H9 (cell line): Measurements from ENCODE around the gene ARSG. TPM values are rescaled to one million over a fixed set of nuclear protein-coding genes. Genes with fewer than 3 reads are reported as not detected.

Experiments
- DNase-seq: peaks from one replicate; pipeline ENCODE4 v3.0.0-alpha.2; 2017
- H2AFZ ChIP-seq: one replicate; pipeline ENCODE4 v1.6.1; 2013; ENCODE audit warnings: mild to moderate bottlenecking, low read length, control low read depth, moderate library complexity
- H2AK5ac ChIP-seq: 2 replicates; pipeline ENCODE4 v1.6.1; 2013; ENCODE audit warnings: low read length, control low read depth, mixed read lengths; ENCODE audit not compliant: insufficient read length
- H2BK120ac ChIP-seq: one replicate; pipeline ENCODE4 v1.6.1; 2013; ENCODE audit warnings: low read depth, mild to moderate bottlenecking, low read length, control low read depth, inconsistent platforms; ENCODE audit not compliant: poor library complexity, severe bottlenecking
- H2BK12ac ChIP-seq: 2 replicates; pipeline ENCODE4 v1.6.1; 2013; ENCODE audit warnings: low read length, control low read depth, mixed read lengths, low read depth; ENCODE audit not compliant: insufficient read length
- H2BK15ac ChIP-seq: 2 replicates; pipeline ENCODE4 v1.6.1; 2013; ENCODE audit warnings: low read depth, low read length, control low read depth
- H2BK20ac ChIP-seq: one replicate; pipeline ENCODE4 v1.6.1; 2013; ENCODE audit warnings: low read depth, mild to moderate bottlenecking, low read length, control low read depth, inconsistent platforms; ENCODE audit not compliant: poor library complexity, severe bottlenecking
- H2BK5ac ChIP-seq: 2 replicates; pipeline ENCODE4 v1.6.1; 2013; ENCODE audit warnings: low read length, control low read depth, mixed read lengths; ENCODE audit not compliant: insufficient read length
- H3K14ac ChIP-seq: 2 replicates; pipeline ENCODE4 v1.6.1; 2013; ENCODE audit warnings: low read length, control low read depth; ENCODE audit not compliant: insufficient read depth
- H3K18ac ChIP-seq: 2 replicates; pipeline ENCODE4 v1.6.1; 2013; ENCODE audit warnings: low read depth, mild to moderate bottlenecking, mixed read lengths, low read length, control low read depth; ENCODE audit not compliant: insufficient read length
- H3K23ac ChIP-seq: 2 replicates; pipeline ENCODE4 v1.6.1; 2013; ENCODE audit warnings: low read length, control low read depth, mixed read lengths, low read depth; ENCODE audit not compliant: insufficient read length
- H3K23me2 ChIP-seq: 2 replicates; pipeline ENCODE4 v1.6.1; 2013; ENCODE audit warnings: low read depth, mild to moderate bottlenecking, mixed read lengths, low read length, control low read depth; ENCODE audit not compliant: insufficient read length, poor library complexity, severe bottlenecking
- H3K27ac ChIP-seq: 2 replicates; pipeline ENCODE4 v1.5.1; 2013; ENCODE audit warnings: low read length, control low read depth, mixed read lengths, low read depth; ENCODE audit not compliant: insufficient read length
- H3K27me3 ChIP-seq: 2 replicates; pipeline ENCODE4 v1.6.1; 2013; ENCODE audit warnings: low read length, control low read depth, inconsistent platforms; ENCODE audit not compliant: insufficient read depth
- H3K4ac ChIP-seq: 2 replicates; pipeline ENCODE4 v1.6.1; 2013; ENCODE audit warnings: low read depth, mild to moderate bottlenecking, control low read depth, inconsistent platforms, low read length, moderate library complexity
- H3K4me1 ChIP-seq: 2 replicates; pipeline ENCODE4 v1.6.1; 2013; ENCODE audit warnings: low read length, control low read depth, inconsistent platforms; ENCODE audit not compliant: insufficient read depth
- H3K4me2 ChIP-seq: 2 replicates; pipeline ENCODE4 v1.6.1; 2013; ENCODE audit warnings: low read length, control low read depth, mixed read lengths; ENCODE audit not compliant: insufficient read length, insufficient read depth
- H3K56ac ChIP-seq: 2 replicates; pipeline ENCODE4 v1.6.1; 2013; ENCODE audit warnings: low read depth, mild to moderate bottlenecking, mixed read lengths, low read length, control low read depth; ENCODE audit not compliant: insufficient read length
- H3K79me1 ChIP-seq: 2 replicates; pipeline ENCODE4 v1.6.1; 2013; ENCODE audit warnings: low read depth, mild to moderate bottlenecking, moderate library complexity, low read length, control low read depth, inconsistent platforms; ENCODE audit not compliant: insufficient read depth, poor library complexity, severe bottlenecking
- H3K79me2 ChIP-seq: 2 replicates; pipeline ENCODE4 v1.6.1; 2013; ENCODE audit warnings: low read length, control low read depth, inconsistent platforms; ENCODE audit not compliant: insufficient read depth
- H3K9ac ChIP-seq: 2 replicates; pipeline ENCODE4 v1.6.1; 2013; ENCODE audit warnings: low read length, control low read depth, mixed read lengths; ENCODE audit not compliant: insufficient read length; ENCODE audit errors: extremely low read depth
- H3K9me3 ChIP-seq: one replicate; pipeline ENCODE4 v1.6.1; 2013; ENCODE audit warnings: low read depth, low read length, inconsistent platforms; ENCODE audit not compliant: control insufficient read depth
- H3T11ph ChIP-seq: one replicate; pipeline ENCODE4 v1.6.1; 2013; ENCODE audit warnings: mild to moderate bottlenecking, low read length, control low read depth, inconsistent platforms
- H4K20me1 ChIP-seq: one replicate; pipeline ENCODE4 v1.6.1; 2013; ENCODE audit not compliant: control insufficient read depth, insufficient read length, insufficient read depth
- H4K5ac ChIP-seq: 2 replicates; pipeline ENCODE4 v1.6.1; 2013; ENCODE audit warnings: low read depth, mild to moderate bottlenecking, mixed read lengths, low read length, control low read depth; ENCODE audit not compliant: insufficient read length
- H4K8ac ChIP-seq: replicated peaks from 2 replicates; pipeline ENCODE4 v1.6.1; 2013; ENCODE audit warnings: low read length, control low read depth, mixed read lengths, low read depth; ENCODE audit not compliant: insufficient read length
- H4K91ac ChIP-seq: 2 replicates; pipeline ENCODE4 v1.6.1; 2013; ENCODE audit warnings: low read depth, mild to moderate bottlenecking, moderate library complexity, mixed read lengths, low read length, control low read depth; ENCODE audit not compliant: insufficient read length
- H3K27ac Mint-ChIP-seq, 3 experiments: 2 replicates in 2 of 3; 3 replicates in 1 of 3; pipeline ENCODE4 v1.8.0; 2020 to 2021; ENCODE audit warnings: mixed read lengths in 3 of 3, mild to moderate bottlenecking in 1 of 3, moderate library complexity in 1 of 3
- H3K27me3 Mint-ChIP-seq: 2 replicates; pipeline ENCODE4 v1.8.0; 2021; ENCODE audit warnings: low read depth, mild to moderate bottlenecking, moderate library complexity, mixed read lengths
- H3K36me3 Mint-ChIP-seq, 3 experiments: 2 replicates in 2 of 3; 3 replicates in 1 of 3; pipeline ENCODE4 v1.8.0; 2020 to 2021; ENCODE audit warnings: low read depth in 3 of 3, mixed read lengths in 3 of 3; ENCODE audit not compliant: insufficient read depth in 1 of 3
- H3K4me1 Mint-ChIP-seq, 2 experiments: 2 replicates each; pipeline ENCODE4 v1.8.0; 2020; ENCODE audit warnings: mixed read lengths in 2 of 2
- H3K4me3 Mint-ChIP-seq, 2 experiments: 2 replicates in 1 of 2; 3 replicates in 1 of 2; pipeline ENCODE4 v1.8.0; 2020 to 2021; ENCODE audit warnings: mild to moderate bottlenecking in 2 of 2, mixed read lengths in 2 of 2, moderate library complexity in 1 of 2
- H3K9me3 Mint-ChIP-seq, 2 experiments: 2 replicates in 1 of 2; 3 replicates in 1 of 2; pipeline ENCODE4 v1.8.0; 2020; ENCODE audit warnings: mild to moderate bottlenecking in 2 of 2, mixed read lengths in 2 of 2, moderate library complexity in 1 of 2
- WGBS: extraction: QIAGEN DNeasy Blood & Tissue Kit; methylation state at CpG from one replicate; pipeline ENCODE4 v1.1.7; 2013; ENCODE audit warnings: missing lambda C conversion rate, low lambda C conversion rate, mixed read lengths; ENCODE audit not compliant: insufficient read length; ENCODE audit errors: extremely low coverage; 5-methylcytosine and 5-hydroxymethylcytosine counted together
- total RNA-seq: library from RNA; stranded (reverse); gene quantifications from 2 replicates; pipeline ENCODE4 v1.2.1, GENCODE V29; 2021
- TF ChIP-seq, protein P1 (sequence below): fragments of 200-600 bp; sonication (generic); conservative IDR thresholded peaks from 3 replicates; pipeline ENCODE4 v1.8.0; 2021; ENCODE audit warnings: antibody characterized with exemption, mild to moderate bottlenecking

Gene ARSG
- total RNA-seq, 1 experiment from 2014 or later: 3.6 TPM

DNA sequence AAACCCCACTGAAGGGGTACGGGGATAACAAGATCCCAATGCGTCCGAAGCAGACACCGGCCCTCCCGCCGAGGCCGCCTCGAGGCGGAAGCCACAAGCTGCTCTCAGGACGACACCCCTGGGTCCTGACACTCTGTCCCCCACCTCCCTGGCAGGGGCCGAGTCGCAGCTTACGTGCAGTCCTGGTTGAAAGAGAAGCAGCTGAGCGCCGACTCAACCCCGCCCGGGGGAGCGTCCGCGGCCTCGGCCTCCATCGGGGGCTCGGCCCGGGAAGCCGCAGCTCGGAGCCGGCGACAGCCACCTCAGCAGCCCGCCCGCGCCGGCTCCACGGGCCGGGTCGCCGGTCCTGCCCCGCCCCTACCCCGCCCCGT, 165.9 kb downstream of the ARSG start, which contains the start of gene WIPI1:
WIPI1 (minus strand) TSS at position 329 of the 371 bp plus-strand sequence; CDS start at position 254, 75 bp downstream.
- H3K79me1 ChIP-seq: no peaks in the 10 kb centered on the region
- H3K27me3 ChIP-seq: no peaks in the 10 kb centered on the region
- no peak within 1 kb of the TSS for H2BK15ac ChIP-seq
- H4K5ac ChIP-seq: no peak within 1 kb of the TSS
- H4K8ac ChIP-seq: no peak within 1 kb of the TSS
- peak within 1 kb of the TSS; percentile 88 for H3K18ac ChIP-seq
- TF ChIP-seq, protein P1, sequence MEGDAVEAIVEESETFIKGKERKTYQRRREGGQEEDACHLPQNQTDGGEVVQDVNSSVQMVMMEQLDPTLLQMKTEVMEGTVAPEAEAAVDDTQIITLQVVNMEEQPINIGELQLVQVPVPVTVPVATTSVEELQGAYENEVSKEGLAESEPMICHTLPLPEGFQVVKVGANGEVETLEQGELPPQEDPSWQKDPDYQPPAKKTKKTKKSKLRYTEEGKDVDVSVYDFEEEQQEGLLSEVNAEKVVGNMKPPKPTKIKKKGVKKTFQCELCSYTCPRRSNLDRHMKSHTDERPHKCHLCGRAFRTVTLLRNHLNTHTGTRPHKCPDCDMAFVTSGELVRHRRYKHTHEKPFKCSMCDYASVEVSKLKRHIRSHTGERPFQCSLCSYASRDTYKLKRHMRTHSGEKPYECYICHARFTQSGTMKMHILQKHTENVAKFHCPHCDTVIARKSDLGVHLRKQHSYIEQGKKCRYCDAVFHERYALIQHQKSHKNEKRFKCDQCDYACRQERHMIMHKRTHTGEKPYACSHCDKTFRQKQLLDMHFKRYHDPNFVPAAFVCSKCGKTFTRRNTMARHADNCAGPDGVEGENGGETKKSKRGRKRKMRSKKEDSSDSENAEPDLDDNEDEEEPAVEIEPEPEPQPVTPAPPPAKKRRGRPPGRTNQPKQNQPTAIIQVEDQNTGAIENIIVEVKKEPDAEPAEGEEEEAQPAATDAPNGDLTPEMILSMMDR: no peak
- DNase-seq: no peak
- peak within 1 kb of the TSS; percentile 74 for H3K4me2 ChIP-seq
- no peaks in the 10 kb centered on the region; a peak in 1 of 7 replicates for H3K36me3 Mint-ChIP-seq
- peak within 1 kb of the TSS; percentile 87 to 98 (median 97); a peak in 5 of 7 replicates for H3K27ac Mint-ChIP-seq
- peak within 1 kb of the TSS; percentile 57 for H3K9ac ChIP-seq
- H3K14ac ChIP-seq: no peak within 1 kb of the TSS
- H2BK20ac ChIP-seq: no peak within 1 kb of the TSS
- H3K9me3 ChIP-seq: no peaks in the 10 kb centered on the region
- no peak within 1 kb of the TSS for H3K4ac ChIP-seq
- H3K56ac ChIP-seq: no peak within 1 kb of the TSS
- H3K4me1 Mint-ChIP-seq: peaks cover 34 to 35% of the 10 kb centered on the region in 2 experiments
- H2BK5ac ChIP-seq: no peak within 1 kb of the TSS
- H4K20me1 ChIP-seq: no peaks in the 10 kb centered on the region
- no CpG with 5 or more reads among the region's 39 CpGs for WGBS
- H3K79me2 ChIP-seq: no peaks in the 10 kb centered on the region
- H3K27me3 Mint-ChIP-seq: peaks cover 3% of the 10 kb centered on the region; the same call in 1 of the 2 replicates
- H2AFZ ChIP-seq: no peak within 1 kb of the TSS
- peaks cover 7% of the 10 kb centered on the region; the same call in 1 of the 2 replicates for H3K4me1 ChIP-seq
- H3K27ac ChIP-seq: no peak within 1 kb of the TSS
- H3K23ac ChIP-seq: no peak within 1 kb of the TSS
- no peak within 1 kb of the TSS for H2BK120ac ChIP-seq
- no peak within 1 kb of the TSS for H4K91ac ChIP-seq
- H3T11ph ChIP-seq: no peak within 1 kb of the TSS
- no peak within 1 kb of the TSS for H2AK5ac ChIP-seq
- no peak within 1 kb of the TSS for H2BK12ac ChIP-seq
- no peaks in the 10 kb centered on the region for H3K9me3 Mint-ChIP-seq
- H3K4me3 Mint-ChIP-seq: peak within 1 kb of the TSS; percentile 94 to 99
- H3K23me2 ChIP-seq: peaks cover 3% of the 10 kb centered on the region
